ENCODE data around the gene NT5DC3.

GRCh38 chr12:103806803-103807202, 34.2 kb downstream of the NT5DC3 start:
- TF ChIP-seq GATA3 (IDR thresholded peaks at IDR 0.05; ENCODE audit: low read depth, low read length) (no peak), GATA2 (IDR thresholded peaks at IDR 0.05; ENCODE audit: low read depth, low read length) (no peak)
